Measurements from ENCODE around the gene C1QBP. TPM values are rescaled to one million over a fixed set of nuclear protein-coding genes. Genes with fewer than 3 reads are reported as not detected.
"Not testable (repeated sequence)": the region's sequence is repeated elsewhere in the genome, so short reads cannot be mapped to it uniquely, and the experiment has no call there.

The C1QBP gene
- total RNA-seq, 2 donors from 2014 or later = 86.3 to 111 TPM

GRCh38 chr17:5437721-5438317 is 1.1 kb downstream of the C1QBP start:
- ATAC-seq (no peak), DNase-seq (no peak)
- intact Hi-C loops (cut with DNase I) = no loop called here

- ATAC-seq; DNase-seq; intact Hi-C loops (cut with DNase I): not testable (repeated sequence)
Measured at GRCh38 chr17:5435781-5436315, 3.1 kb downstream of the C1QBP start.

- ATAC-seq (no peak), DNase-seq (no peak)
- intact Hi-C loops (cut with DNase I) = no loop called here
Measured at GRCh38 chr17:5434984-5435383, 4.0 kb downstream of the C1QBP start.

GRCh38 chr17:5431949-5432556 is 6.9 kb downstream of the C1QBP start:
- ATAC-seq (no peak), DNase-seq (no peak)
- intact Hi-C loops (cut with DNase I) = no loop called here

- intact Hi-C loops (cut with DNase I); ATAC-seq; DNase-seq: not testable (repeated sequence)
Measured at GRCh38 chr17:5431234-5431633, 7.7 kb downstream of the C1QBP start.

- no peak for ATAC-seq
- intact Hi-C loops (cut with DNase I) = no loop called here
- DNase-seq = no peak
Measured at GRCh38 chr17:5430413-5430999, 8.4 kb downstream of the C1QBP start.

GRCh38 chr17:5429191-5429887 is 9.6 kb downstream of the C1QBP start:
- intact Hi-C loops (cut with DNase I) = no loop called here
- no peak for ATAC-seq
- no peak for DNase-seq

- DNase-seq (no peak), ATAC-seq (no peak)
- intact Hi-C loops (cut with DNase I) = no loop called here
Measured at GRCh38 chr17:5425826-5426225, 13.1 kb downstream of the C1QBP start.

- DNase-seq = no peak
- intact Hi-C loops (cut with DNase I) = no loop called here
- ATAC-seq = no peak
Measured at GRCh38 chr17:5424909-5425308, 14.0 kb downstream of the C1QBP start.

GRCh38 chr17:5422505-5422904 is 16.4 kb downstream of the C1QBP start:
- DNase-seq (no peak), ATAC-seq (no peak)
- intact Hi-C loops (cut with DNase I) = no loop called here

GRCh38 chr17:5419959-5420653 is 18.8 kb downstream of the C1QBP start, which contains the start of gene RPAIN:
Gene RPAIN (plus strand): TSS chr17:5420182. CDS start chr17:5420211, 29 bp downstream.
- intact Hi-C loops (cut with DNase I) = no loop called here
- DNase-seq = peak; percentile 91

GRCh38 chr17:5419356-5419958 is 19.5 kb downstream of the C1QBP start, which contains the start of gene NUP88:
Gene NUP88 (minus strand): TSS chr17:5419662. CDS start chr17:5419650, 12 bp downstream.
- ATAC-seq (peak; percentile 99), DNase-seq (peak; percentile 98)
- intact Hi-C loops (cut with DNase I) = no loop called here

More at GRCh38 chr17:5419959-5420653, 18.8 kb downstream of the C1QBP start, which contains the start of gene RPAIN:
- ATAC-seq = peak; percentile 88 to 93

GRCh38 chr17:5418858-5419355 is 20.0 kb downstream of the C1QBP start:
- DNase-seq (no peak), ATAC-seq (peak; percentile 5 to 17)
- intact Hi-C loops (cut with DNase I) = no loop called here

- intact Hi-C loops (cut with DNase I) = no loop called here
- ATAC-seq (no peak), DNase-seq (no peak)
Measured at GRCh38 chr17:5416901-5417300, 22.1 kb downstream of the C1QBP start.

GRCh38 chr17:5413682-5414081 is 25.3 kb downstream of the C1QBP start:
- ATAC-seq (peak in 1 of 2 donors; percentile 85), DNase-seq (no peak)
- intact Hi-C loops (cut with DNase I) = no loop called here

- no peak for DNase-seq
- intact Hi-C loops (cut with DNase I) = no loop called here
- no peak for ATAC-seq
Measured at GRCh38 chr17:5410594-5411272, 28.2 kb downstream of the C1QBP start.

GRCh38 chr17:5408186-5408585 is 30.8 kb downstream of the C1QBP start:
- ATAC-seq (no peak), DNase-seq (no peak)
- intact Hi-C loops (cut with DNase I) = no loop called here

- intact Hi-C loops (cut with DNase I) = no loop called here
- no peak for ATAC-seq
- no peak for DNase-seq
Measured at GRCh38 chr17:5405400-5405799, 33.6 kb downstream of the C1QBP start.

Measured in left cardiac atrium (tissue), 4 donors.